A549 (cell line): ENCODE data around the gene ZNHIT6. TPM values are rescaled to one million over a fixed set of nuclear protein-coding genes. Genes with fewer than 3 reads are reported as not detected.
A peak's percentile ranks its signal among the peaks of the same experiment; 100 is the strongest.

Experiments used
- ATAC-seq, 2 experiments: fragments of 200-7000 bp in 1 of 2; fragments of >200 bp in 1 of 2; cut with Nextera tagmentation in 1 of 2; cut with Tn5 transposase in 1 of 2; 3 replicates each; pipeline versions ENCODE4 v1.8.0 to v1.9.1; 2018 to 2020; ENCODE audit warnings: mild to moderate bottlenecking in 1 of 2, moderate library complexity in 1 of 2
- CTCF ChIA-PET: fragments of 300-600 bp; sonication (Branson Sonifier 250); formaldehyde crosslinking; extraction: SDS; loops from one replicate; lab custom pipeline; 2021; ENCODE audit warnings: antibody characterized with exemption, inconsistent platforms; lab: Yijun Ruan, JAX
- POLR2A ChIA-PET: fragments of 350-600 bp; formaldehyde crosslinking; extraction: SDS; loops from one replicate; lab custom pipeline; 2021; ENCODE audit warnings: antibody characterized with exemption, inconsistent platforms; lab: Yijun Ruan, JAX
- DNase-seq, 2 experiments: peaks; one replicate each; pipeline versions ENCODE4 v3.0.0 to v3.0.0-alpha.2; 2011 to 2016; ENCODE audit warnings: low read depth in 1 of 2, low spot score in 1 of 2
- FAIRE-seq: peaks from 2 replicates; lab custom pipeline; 2011; peaks lifted over from hg19 to GRCh38; lab: Jason Lieb, UNC
- H3K27ac ChIP-seq, 2 experiments: fragments of >200 bp; sonication (Bioruptor Twin); formaldehyde crosslinking; 3 replicates each; pipeline ENCODE4 v1.5.1; 2016 to 2017
- H3K4me1 ChIP-seq: fragments of >200 bp; sonication (Bioruptor Twin); formaldehyde crosslinking; 3 replicates; pipeline ENCODE4 v1.6.1; 2016
- H3K4me2 ChIP-seq: fragments of >200 bp; sonication (Bioruptor Twin); formaldehyde crosslinking; 3 replicates; pipeline ENCODE4 v1.6.1; 2016
- H3K4me3 ChIP-seq: fragments of >200 bp; sonication (Bioruptor Twin); formaldehyde crosslinking; 3 replicates; pipeline ENCODE4 v1.5.1; 2016
- H3K9me3 ChIP-seq: fragments of >200 bp; sonication (Bioruptor Twin); formaldehyde crosslinking; 3 replicates; pipeline ENCODE4 v1.6.1; 2016
- BCL3 ChIP-seq: fragments of >200 bp; sonication (Bioruptor Twin); formaldehyde crosslinking; IDR thresholded peaks from 3 replicates; pipeline ENCODE4 v1.6.1; 2016
- CBX2 ChIP-seq: fragments of 200-600 bp; sonication (generic); IDR thresholded peaks from 2 replicates; pipeline ENCODE4 v1.6.1; 2016; ENCODE audit warnings: low read depth, mild to moderate bottlenecking, borderline replicate concordance
- CTCF ChIP-seq: fragments of >200 bp; sonication (Bioruptor Twin); formaldehyde crosslinking; IDR thresholded peaks from 3 replicates; pipeline ENCODE4 v1.5.1; 2016
- ESRRA ChIP-seq: fragments of 150-350 bp; IDR thresholded peaks from 2 replicates; pipeline ENCODE4 v1.6.1; 2014; ENCODE audit warnings: mild to moderate bottlenecking, low read length, borderline replicate concordance
- FOSB ChIP-seq: fragments of 250-450 bp; sonication (Bioruptor Pico); IDR thresholded peaks from 2 replicates; pipeline ENCODE4 v1.5.0; 2020; ENCODE audit warnings: mild to moderate bottlenecking, moderate library complexity
- HES2 ChIP-seq: fragments of >200 bp; sonication (Bioruptor Twin); formaldehyde crosslinking; IDR thresholded peaks from 2 replicates; pipeline ENCODE4 v1.6.1; 2016
- HMGXB4 ChIP-seq: fragments of 250-450 bp; sonication (Bioruptor Pico); IDR thresholded peaks from 2 replicates; pipeline ENCODE4 v1.5.0; 2021; ENCODE audit warnings: mild to moderate bottlenecking, moderate library complexity, borderline replicate concordance
- HOXB13 ChIP-seq: fragments of 250-450 bp; sonication (Bioruptor Pico); IDR thresholded peaks from 2 replicates; pipeline ENCODE4 v1.5.0; 2020; ENCODE audit warnings: low read depth, mild to moderate bottlenecking, moderate library complexity
- HOXB5 ChIP-seq: fragments of 250-450 bp; sonication (Bioruptor Pico); IDR thresholded peaks from 2 replicates; pipeline ENCODE4 v1.5.0; 2020; ENCODE audit warnings: mild to moderate bottlenecking, moderate library complexity
- JUN ChIP-seq, 2 experiments: fragments of >200 bp; sonication (Bioruptor Twin); formaldehyde crosslinking; IDR thresholded peaks; 2 replicates in 1 of 2; 3 replicates in 1 of 2; pipeline ENCODE4 v1.6.1; 2016 to 2017
- JUNB ChIP-seq: fragments of >200 bp; sonication (Bioruptor Twin); formaldehyde crosslinking; IDR thresholded peaks from 2 replicates; pipeline ENCODE4 v1.6.1; 2016
- MYC ChIP-seq: IDR thresholded peaks from 2 replicates; pipeline ENCODE4 v1.6.1; 2012; ENCODE audit warnings: mild to moderate bottlenecking, inconsistent platforms, low read length, improper control_type of control experiment, borderline replicate concordance
- NPAS2 ChIP-seq: fragments of 250-450 bp; sonication (Bioruptor Pico); IDR thresholded peaks from 2 replicates; pipeline ENCODE4 v1.8.0; 2022; ENCODE audit warnings: mild to moderate bottlenecking, moderate library complexity, borderline replicate concordance
- NR3C1 ChIP-seq: fragments of >200 bp; sonication (Bioruptor Twin); formaldehyde crosslinking; IDR thresholded peaks from 3 replicates; pipeline ENCODE4 v1.6.1; 2017
- RAD21 ChIP-seq, 2 experiments: fragments of >200 bp in 1 of 2; sonication (Bioruptor Twin) in 1 of 2; formaldehyde crosslinking in 1 of 2; IDR thresholded peaks in 1 of 2; conservative IDR thresholded peaks in 1 of 2; 2 replicates in 1 of 2; 3 replicates in 1 of 2; pipeline ENCODE4 v1.6.1; 2012 to 2018; ENCODE audit warnings: inconsistent platforms in 1 of 2
- RARB ChIP-seq: fragments of 250-450 bp; sonication (Bioruptor Pico); IDR thresholded peaks from 2 replicates; pipeline ENCODE4 v1.8.0; 2021; ENCODE audit warnings: mild to moderate bottlenecking, moderate library complexity
- REST ChIP-seq: fragments of 200-600 bp; sonication (generic); IDR thresholded peaks from 2 replicates; pipeline ENCODE4 v1.6.1; 2016; ENCODE audit warnings: antibody characterized with exemption, mild to moderate bottlenecking, moderate library complexity
- SMC3 ChIP-seq: fragments of >200 bp; sonication (Bioruptor Twin); formaldehyde crosslinking; IDR thresholded peaks from 3 replicates; pipeline ENCODE4 v1.6.1; 2018; ENCODE audit warnings: inconsistent platforms
- TFCP2L1 ChIP-seq: fragments of 250-450 bp; sonication (Bioruptor Pico); IDR thresholded peaks from 2 replicates; pipeline ENCODE4 v1.5.0; 2021; ENCODE audit warnings: mild to moderate bottlenecking
- USF2 ChIP-seq: fragments of 450-650 bp; IDR thresholded peaks from 2 replicates; pipeline ENCODE4 v1.6.1; 2014; ENCODE audit warnings: antibody characterized with exemption
- ZFP36 ChIP-seq: fragments of 450-650 bp; IDR thresholded peaks from 2 replicates; pipeline ENCODE4 v1.6.1; 2014; ENCODE audit warnings: borderline replicate concordance; ENCODE audit not compliant: partially characterized antibody
- ZNF302 ChIP-seq: fragments of 250-450 bp; sonication (Bioruptor Pico); IDR thresholded peaks from 2 replicates; pipeline ENCODE4 v1.9.0; 2021; ENCODE audit warnings: inconsistent platforms, mild to moderate bottlenecking, moderate library complexity
- WGBS: methylation state at CpG from one replicate; pipeline ENCODE4 v1.1.6; 2017; ENCODE audit errors: missing lambda C conversion rate; 5-methylcytosine and 5-hydroxymethylcytosine counted together
- polyA plus RNA-seq, 4 experiments: library from polyadenylated mRNA; depleted of rRNA in 3 of 4; stranded (reverse); fragments of >200 nt; fragmentation: RNase III in 1 of 4; extraction: RNeasy Plus Mini Kit Qiagen cat#74134 plus additional on column Dnase treatment in 1 of 4; gene quantifications; 2 replicates in 3 of 4; 3 replicates in 1 of 4; pipeline ENCODE4 v1.2.3, GENCODE V29; 2011 to 2017
- TF ChIP-seq, protein P1 (sequence below): IDR thresholded peaks from 2 replicates; pipeline ENCODE4 v1.6.1; 2012; ENCODE audit warnings: low read depth, borderline replicate concordance
- TF ChIP-seq, protein P2 (sequence below): IDR thresholded peaks from 2 replicates; pipeline ENCODE4 v1.6.1; 2012

ZNHIT6 gene
- polyA plus RNA-seq, 2 of the 4 experiments (the other 2 are of a cell fraction): 20.3 to 31.4 TPM

DNA sequence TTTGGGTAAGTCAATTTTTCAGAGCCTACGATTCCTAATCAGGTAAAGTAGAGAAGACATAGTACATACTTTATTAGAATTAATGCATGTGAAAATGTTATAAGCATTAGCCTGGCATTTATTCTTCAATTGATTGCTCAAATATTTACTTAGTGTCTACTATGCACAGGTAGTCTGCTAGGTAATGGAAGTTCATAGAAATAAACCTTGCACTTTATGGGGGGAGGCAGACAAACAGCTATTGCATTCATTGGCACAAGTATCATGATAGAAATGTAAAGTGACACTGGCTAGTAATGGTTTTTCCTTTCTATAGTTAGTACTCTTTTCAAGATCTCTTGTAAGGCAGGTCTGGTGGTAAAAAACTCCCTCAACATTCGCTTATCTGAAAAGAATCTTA, 44.9 kb downstream of the ZNHIT6 start:
- ChIA-PET CTCF (no interaction called here), POLR2A (no interaction called here)
- Histone ChIP-seq H3K4me1 (peaks cover 29% of the 10 kb centered on the region), H3K4me2 (no peak overlapping the region), H3K9me3 (no peaks in the 10 kb centered on the region), H3K27ac (no peak overlapping the region), H3K4me3 (no peak overlapping the region)
- FAIRE-seq (no peak), ATAC-seq (no peak), DNase-seq (no peak)
- 97% methylated on average over 2 of the region's 2 CpGs for WGBS
- no peak for TF ChIP-seq JUN (IDR thresholded peaks at IDR 0.05)
- no peak for TF ChIP-seq SMC3
- TF ChIP-seq MYC: no peak
- no peak for TF ChIP-seq NR3C1
- TF ChIP-seq CTCF: no peak
- TF ChIP-seq ESRRA: no peak
- no peak for TF ChIP-seq BCL3
- no peak for TF ChIP-seq CBX2
- TF ChIP-seq ZNF302 (CRISPR knock-in tag): no peak
- TF ChIP-seq HOXB5 (CRISPR knock-in tag): no peak
- TF ChIP-seq RAD21 (conservative IDR thresholded peaks at IDR 0.05 in 1 of 2, IDR thresholded peaks at IDR 0.05 in 1 of 2): no peak
- no peak for TF ChIP-seq JUNB
- no peak for TF ChIP-seq HES2
- TF ChIP-seq NPAS2 (CRISPR knock-in tag): no peak
- TF ChIP-seq TFCP2L1: no peak
- TF ChIP-seq, protein P1, sequence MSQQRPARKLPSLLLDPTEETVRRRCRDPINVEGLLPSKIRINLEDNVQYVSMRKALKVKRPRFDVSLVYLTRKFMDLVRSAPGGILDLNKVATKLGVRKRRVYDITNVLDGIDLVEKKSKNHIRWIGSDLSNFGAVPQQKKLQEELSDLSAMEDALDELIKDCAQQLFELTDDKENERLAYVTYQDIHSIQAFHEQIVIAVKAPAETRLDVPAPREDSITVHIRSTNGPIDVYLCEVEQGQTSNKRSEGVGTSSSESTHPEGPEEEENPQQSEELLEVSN: no peak
- no peak for TF ChIP-seq HMGXB4 (CRISPR knock-in tag)
- TF ChIP-seq, protein P2, sequence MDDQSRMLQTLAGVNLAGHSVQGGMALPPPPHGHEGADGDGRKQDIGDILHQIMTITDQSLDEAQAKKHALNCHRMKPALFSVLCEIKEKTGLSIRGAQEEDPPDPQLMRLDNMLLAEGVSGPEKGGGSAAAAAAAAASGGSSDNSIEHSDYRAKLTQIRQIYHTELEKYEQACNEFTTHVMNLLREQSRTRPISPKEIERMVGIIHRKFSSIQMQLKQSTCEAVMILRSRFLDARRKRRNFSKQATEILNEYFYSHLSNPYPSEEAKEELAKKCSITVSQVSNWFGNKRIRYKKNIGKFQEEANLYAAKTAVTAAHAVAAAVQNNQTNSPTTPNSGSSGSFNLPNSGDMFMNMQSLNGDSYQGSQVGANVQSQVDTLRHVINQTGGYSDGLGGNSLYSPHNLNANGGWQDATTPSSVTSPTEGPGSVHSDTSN: no peak
- TF ChIP-seq FOSB: no peak

DNA sequence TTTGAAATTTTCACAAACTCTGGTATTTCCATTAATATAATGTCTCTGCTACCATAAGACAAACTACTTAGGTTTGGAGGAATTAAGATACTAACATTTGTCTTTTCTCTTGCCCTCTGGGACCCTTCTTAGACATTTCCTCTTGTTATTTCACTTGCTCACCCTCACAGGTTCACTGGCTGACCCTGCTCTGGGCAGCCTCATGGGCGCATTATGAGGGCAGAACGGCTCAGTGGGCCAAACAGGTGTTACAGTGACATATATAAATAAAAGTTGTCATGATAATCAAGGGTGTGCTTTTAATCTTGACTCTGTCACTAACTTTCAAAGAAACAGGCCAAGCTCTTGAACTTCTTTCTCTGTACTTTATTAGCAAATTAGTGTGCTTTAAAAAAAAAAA, 46.5 kb downstream of the ZNHIT6 start:
- peak in 1 of 2 experiments; percentile 16 for DNase-seq
- CTCF ChIA-PET: interaction anchor here (2.0 kb wide), 1 partner anchor 80 kb away, joined by 4 read pairs; the partner anchor contains the start of gene CCN1

More for the DNA sequence above, 46.5 kb downstream of the ZNHIT6 start:
- no peak overlapping the region for H3K4me3 ChIP-seq
- ATAC-seq (peak in 1 of 2 experiments; percentile 64; a peak in 2 of 6 replicates), FAIRE-seq (no peak)
- POLR2A ChIA-PET: no interaction called here
- H3K4me2 ChIP-seq: peak overlapping the region; percentile 42
- 13% methylated on average over 2 of the region's 2 CpGs for WGBS
- peaks cover 42% of the 10 kb centered on the region for H3K4me1 ChIP-seq
- peak overlapping the region in 1 of 2 experiments; percentile 35; a peak in 1 of 6 replicates for H3K27ac ChIP-seq
- H3K9me3 ChIP-seq: no peaks in the 10 kb centered on the region
- TF ChIP-seq REST (no peak), HOXB13 (CRISPR knock-in tag) (no peak), ZFP36 (no peak), RARB (CRISPR knock-in tag) (no peak), USF2 (no peak)
